GM23338 (cell line): ENCODE data around the gene ST6GALNAC1. TPM values are rescaled to one million over a fixed set of nuclear protein-coding genes. Genes with fewer than 3 reads are reported as not detected.

Source experiments
- ATAC-seq: fragments of 200-7000 bp; cut with Tn5 transposase; 3 replicates; pipeline ENCODE4 v1.9.1; 2020
- DNase-seq: peaks from one replicate; pipeline ENCODE4 v3.0.0-alpha.2; 2015; ENCODE audit warnings: low spot score
- H2AFZ ChIP-seq: fragments of 200-600 bp; sonication (generic); 2 replicates; pipeline ENCODE4 v1.8.0; 2016; ENCODE audit warnings: antibody characterized with exemption, mild to moderate bottlenecking, moderate library complexity
- H3F3A ChIP-seq: fragments of 200-600 bp; sonication (generic); replicated peaks from 2 replicates; pipeline ENCODE4 v1.8.0; 2017; ENCODE audit warnings: antibody characterized with exemption, mixed run types, low read depth
- H3K27ac ChIP-seq: fragments of 200-600 bp; sonication (generic); 2 replicates; pipeline ENCODE4 v1.6.1; 2016; ENCODE audit warnings: low read depth
- H3K27me3 ChIP-seq: fragments of 200-600 bp; sonication (generic); 2 replicates; pipeline ENCODE4 v1.8.0; 2016; ENCODE audit warnings: mild to moderate bottlenecking, mixed run types, moderate library complexity; ENCODE audit not compliant: insufficient read depth
- H3K36me3 ChIP-seq: fragments of 200-600 bp; sonication (generic); 2 replicates; pipeline ENCODE4 v1.8.0; 2016; ENCODE audit warnings: mild to moderate bottlenecking; ENCODE audit not compliant: insufficient read depth
- H3K4me1 ChIP-seq: fragments of 200-600 bp; sonication (generic); 2 replicates; pipeline ENCODE4 v1.8.0; 2016; ENCODE audit warnings: mild to moderate bottlenecking, moderate library complexity; ENCODE audit not compliant: insufficient read depth
- H3K4me2 ChIP-seq: fragments of 200-600 bp; sonication (generic); 2 replicates; pipeline ENCODE4 v1.7.1; 2017; ENCODE audit warnings: mixed run types
- H3K4me3 ChIP-seq: fragments of 200-600 bp; sonication (generic); 2 replicates; pipeline ENCODE4 v1.6.1; 2016; ENCODE audit warnings: mixed run types
- H3K79me2 ChIP-seq: fragments of 200-600 bp; sonication (generic); replicated peaks from 2 replicates; pipeline ENCODE4 v1.8.0; 2017; ENCODE audit warnings: mild to moderate bottlenecking; ENCODE audit not compliant: insufficient read depth
- H3K9me2 ChIP-seq: fragments of 200-600 bp; sonication (generic); 2 replicates; pipeline ENCODE4 v1.8.0; 2017; ENCODE audit not compliant: insufficient read depth
- H4K20me1 ChIP-seq: fragments of 200-600 bp; sonication (generic); replicated peaks from 2 replicates; pipeline ENCODE4 v1.8.0; 2017; ENCODE audit warnings: mild to moderate bottlenecking; ENCODE audit not compliant: insufficient read depth
- H3K27ac Mint-ChIP-seq: 2 replicates; pipeline ENCODE4 v1.8.0; 2020; ENCODE audit warnings: inconsistent platforms, mild to moderate bottlenecking, moderate library complexity, mixed read lengths
- H3K27me3 Mint-ChIP-seq: 3 replicates; pipeline ENCODE4 v1.8.0; 2022; ENCODE audit warnings: low read depth, mild to moderate bottlenecking, moderate library complexity, mixed read lengths, inconsistent platforms; ENCODE audit not compliant: insufficient read depth, poor library complexity
- H3K36me3 Mint-ChIP-seq: 3 replicates; pipeline ENCODE4 v1.8.0; 2021; ENCODE audit warnings: low read depth, mild to moderate bottlenecking, inconsistent platforms, moderate library complexity, mixed read lengths
- H3K4me1 Mint-ChIP-seq: 3 replicates; pipeline ENCODE4 v1.8.0; 2020; ENCODE audit warnings: mild to moderate bottlenecking, inconsistent platforms, mixed read lengths
- H3K4me3 Mint-ChIP-seq: 3 replicates; pipeline ENCODE4 v1.8.0; 2021; ENCODE audit warnings: moderate library complexity, mild to moderate bottlenecking, inconsistent platforms, mixed read lengths
- H3K9me3 Mint-ChIP-seq: 3 replicates; pipeline ENCODE4 v1.8.0; 2020; ENCODE audit warnings: moderate library complexity, mild to moderate bottlenecking, inconsistent platforms, mixed read lengths
- CREB1 ChIP-seq: fragments of 250-450 bp; sonication (Bioruptor Pico); IDR thresholded peaks from 2 replicates; pipeline ENCODE4 v1.5.0; 2020; ENCODE audit warnings: low read depth, mild to moderate bottlenecking, moderate library complexity
- CTCF ChIP-seq, 2 experiments: fragments of 200-600 bp in 1 of 2; sonication (generic) in 1 of 2; conservative IDR thresholded peaks; 2 replicates each; pipeline versions ENCODE4 v1.5.1 to v1.6.1; 2016 to 2017; ENCODE audit warnings: antibody characterized with exemption in 2 of 2, low read depth in 2 of 2, mild to moderate bottlenecking in 2 of 2, moderate library complexity in 1 of 2
- ETS1 ChIP-seq: IDR thresholded peaks from 2 replicates; pipeline ENCODE4 v1.6.1; 2016; ENCODE audit warnings: antibody characterized with exemption
- EZH2phosphoT487 ChIP-seq: fragments of 200-600 bp; sonication (generic); IDR thresholded peaks from one replicate; pipeline ENCODE4 v1.8.1; 2018; ENCODE audit warnings: antibody characterized with exemption; ENCODE audit not compliant: unreplicated experiment
- JUNB ChIP-seq: IDR thresholded peaks from one replicate; pipeline ENCODE4 v1.6.1; 2016; ENCODE audit warnings: antibody characterized with exemption; ENCODE audit not compliant: unreplicated experiment
- POLR2AphosphoS5 ChIP-seq: IDR thresholded peaks from 2 replicates; pipeline ENCODE4 v1.6.1; 2016; ENCODE audit warnings: antibody characterized with exemption, low read depth
- ZNF114 ChIP-seq: fragments of 250-450 bp; sonication (Bioruptor Pico); IDR thresholded peaks from 2 replicates; pipeline ENCODE4 v1.5.0; 2020; ENCODE audit warnings: mild to moderate bottlenecking, moderate library complexity
- ZNF462 ChIP-seq: fragments of 250-450 bp; sonication (Bioruptor Pico); IDR thresholded peaks from 2 replicates; pipeline ENCODE4 v1.5.0; 2020; ENCODE audit warnings: mild to moderate bottlenecking, moderate library complexity
- polyA plus RNA-seq: library from polyadenylated mRNA; unstranded; fragments of >200 nt; fragmentation: Nextera tagmentation; extraction: Ambion mirVana; gene quantifications from 2 replicates; pipeline ENCODE4 v1.2.1, GENCODE V29; 2016
- total RNA-seq: library from RNA; depleted of rRNA; stranded (reverse); fragments of >200 nt; shearing (Covaris generic); gene quantifications from 2 replicates; pipeline ENCODE4 v1.2.3, GENCODE V29; 2014

Gene ST6GALNAC1
- total and polyA plus RNA-seq, 2 experiments from 2014 or later, result not detected

GRCh38 chr17:76657505-76658241, 14.1 kb upstream of the ST6GALNAC1 start:
- Histone ChIP-seq H3K4me2 (no peak overlapping the region), H3K27me3 (no peaks in the 10 kb centered on the region), H4K20me1 (no peaks in the 10 kb centered on the region), H3K27ac (no peak overlapping the region), H3K36me3 (no peaks in the 10 kb centered on the region), H2AFZ (no peak overlapping the region), H3F3A (no peaks in the 10 kb centered on the region), H3K4me1 (no peaks in the 10 kb centered on the region), H3K9me2 (no peaks in the 10 kb centered on the region), H3K79me2 (no peaks in the 10 kb centered on the region), H3K4me3 (no peak overlapping the region)
- Mint-ChIP-seq H3K27me3 (peaks cover 9% of the 10 kb centered on the region), H3K4me3 (no peak overlapping the region), H3K9me3 (no peaks in the 10 kb centered on the region; the same call in 1 of the 3 replicates), H3K4me1 (peaks cover 10% of the 10 kb centered on the region), H3K36me3 (no peaks in the 10 kb centered on the region), H3K27ac (no peak overlapping the region)
- ATAC-seq, result no peak
- DNase-seq, result no peak
- TF ChIP-seq POLR2AphosphoS5 (no peak), ZNF114 (CRISPR knock-in tag) (no peak), ZNF462 (CRISPR knock-in tag) (no peak), ETS1 (no peak), EZH2phosphoT487 (no peak), CTCF (conservative IDR thresholded peaks at IDR 0.05; ENCODE audit: low read depth in 2 of 2) (no peak), CREB1 (no peak), JUNB (no peak)
